GM23248 (cell line): ENCODE measurements around the gene POFUT2. TPM values are rescaled to one million over a fixed set of nuclear protein-coding genes. Genes with fewer than 3 reads are reported as not detected.
"Not testable (repeated sequence)": the region's sequence is repeated elsewhere in the genome, so short reads cannot be mapped to it uniquely, and the experiment has no call there.

Experiments
- DNase-seq: peaks from one replicate; pipeline ENCODE4 v3.0.0-alpha.2; 2015
- H2AFZ ChIP-seq: fragments of 200-600 bp; sonication (generic); 2 replicates; pipeline ENCODE4 v1.6.1; 2016; ENCODE audit warnings: antibody characterized with exemption
- H3F3A ChIP-seq: fragments of 200-600 bp; sonication (generic); 2 replicates; pipeline ENCODE4 v1.6.1; 2016; ENCODE audit warnings: mild to moderate bottlenecking, antibody characterized with exemption, mixed run types; ENCODE audit not compliant: insufficient read depth
- H3K27ac ChIP-seq: fragments of 200-600 bp; sonication (generic); 2 replicates; pipeline ENCODE4 v1.5.1; 2016; ENCODE audit warnings: mild to moderate bottlenecking
- H3K27me3 ChIP-seq: fragments of 200-600 bp; sonication (generic); replicated peaks from 2 replicates; pipeline ENCODE4 v1.6.1; 2016; ENCODE audit warnings: mild to moderate bottlenecking; ENCODE audit not compliant: insufficient read depth
- H3K36me3 ChIP-seq: fragments of 200-600 bp; sonication (generic); 2 replicates; pipeline ENCODE4 v1.6.1; 2016; ENCODE audit warnings: low read depth, mild to moderate bottlenecking
- H3K4me1 ChIP-seq: fragments of 200-600 bp; sonication (generic); 2 replicates; pipeline ENCODE4 v1.6.1; 2016; ENCODE audit warnings: mild to moderate bottlenecking; ENCODE audit not compliant: insufficient read depth
- H3K4me2 ChIP-seq: fragments of 200-600 bp; sonication (generic); one replicate; pipeline ENCODE4 v1.6.1; 2016; ENCODE audit warnings: mild to moderate bottlenecking; ENCODE audit not compliant: unreplicated experiment
- H3K4me3 ChIP-seq: fragments of 200-600 bp; sonication (generic); 2 replicates; pipeline ENCODE4 v1.5.1; 2016; ENCODE audit warnings: mild to moderate bottlenecking
- H3K79me2 ChIP-seq: fragments of 200-600 bp; sonication (generic); 2 replicates; pipeline ENCODE4 v1.6.1; 2016; ENCODE audit warnings: mild to moderate bottlenecking; ENCODE audit not compliant: insufficient read depth
- H3K9ac ChIP-seq: fragments of 200-600 bp; sonication (generic); 2 replicates; pipeline ENCODE4 v1.6.1; 2016; ENCODE audit warnings: mild to moderate bottlenecking
- H3K9me2 ChIP-seq: fragments of 200-600 bp; sonication (generic); 2 replicates; pipeline ENCODE4 v1.6.1; 2016; ENCODE audit warnings: mixed run types, mild to moderate bottlenecking, moderate library complexity; ENCODE audit not compliant: insufficient read depth
- H3K9me3 ChIP-seq: fragments of 200-600 bp; sonication (generic); one replicate; pipeline ENCODE4 v1.6.1; 2017; ENCODE audit warnings: low read depth
- H4K20me1 ChIP-seq: fragments of 200-600 bp; sonication (generic); 2 replicates; pipeline ENCODE4 v1.6.0; 2016; ENCODE audit not compliant: insufficient read depth
- EZH2 ChIP-seq: fragments of 200-600 bp; sonication (generic); IDR thresholded peaks from 2 replicates; pipeline ENCODE4 v1.6.1; 2018; ENCODE audit warnings: antibody characterized with exemption, mild to moderate bottlenecking; ENCODE audit not compliant: insufficient read depth, poor library complexity, severe bottlenecking
- EZH2phosphoT487 ChIP-seq: fragments of 200-600 bp; sonication (generic); IDR thresholded peaks from 2 replicates; pipeline ENCODE4 v1.6.1; 2018; ENCODE audit warnings: antibody characterized with exemption, moderate library complexity, mild to moderate bottlenecking, low read depth; ENCODE audit not compliant: insufficient read depth
- WGBS, 2 experiments: methylation state at CpG; one replicate each; pipeline ENCODE4 v1.1.6; 2015 to 2017; ENCODE audit warnings: low lambda C conversion rate in 2 of 2, low coverage in 1 of 2; ENCODE audit errors: missing lambda C conversion rate in 2 of 2; 5-methylcytosine and 5-hydroxymethylcytosine counted together
- in situ Hi-C: fragments of 300-500 bp; cut with MboI; formaldehyde crosslinking; loops from 2 replicates; pipeline ENCODE4 v1.15.0; 2020
- polyA plus RNA-seq: library from polyadenylated mRNA; unstranded; fragments of >200 nt; fragmentation: Nextera tagmentation; extraction: Ambion mirVana; gene quantifications from 2 replicates; pipeline ENCODE4 v1.2.1, GENCODE V29; 2016
- total RNA-seq: library from RNA; depleted of rRNA; stranded (reverse); fragments of >200 nt; shearing (Covaris generic); gene quantifications from 2 replicates; pipeline ENCODE4 v1.2.3, GENCODE V29; 2014

POFUT2 gene
- total and polyA plus RNA-seq, 2 experiments from 2014 or later = 30.1 to 48.2 TPM

GRCh38 chr21:45309069-45309986, 21.6 kb upstream of the POFUT2 start:
- H3K27ac ChIP-seq = no peak overlapping the region
- no peaks in the 10 kb centered on the region for H3F3A ChIP-seq
- peaks cover 6% of the 10 kb centered on the region for H3K4me1 ChIP-seq
- H3K4me3 ChIP-seq = no peak overlapping the region
- H4K20me1 ChIP-seq = no peaks in the 10 kb centered on the region
- 74% methylated on average over 27 of the region's 27 CpGs for WGBS, 2 experiments
- H3K36me3 ChIP-seq = no peaks in the 10 kb centered on the region
- no peak overlapping the region for H2AFZ ChIP-seq
- peak overlapping the region; percentile 39 for H3K4me2 ChIP-seq
- peak; percentile 67 for DNase-seq
- no peaks in the 10 kb centered on the region for H3K79me2 ChIP-seq
- H3K9me2 ChIP-seq = no peaks in the 10 kb centered on the region
- no peaks in the 10 kb centered on the region for H3K27me3 ChIP-seq
- no peaks in the 10 kb centered on the region for H3K9me3 ChIP-seq
- no peak for TF ChIP-seq EZH2
- H3K9ac ChIP-seq = peak overlapping the region; percentile 6; the same call in 1 of the 2 replicates
- in situ Hi-C loops = no loop called here

DNA sequence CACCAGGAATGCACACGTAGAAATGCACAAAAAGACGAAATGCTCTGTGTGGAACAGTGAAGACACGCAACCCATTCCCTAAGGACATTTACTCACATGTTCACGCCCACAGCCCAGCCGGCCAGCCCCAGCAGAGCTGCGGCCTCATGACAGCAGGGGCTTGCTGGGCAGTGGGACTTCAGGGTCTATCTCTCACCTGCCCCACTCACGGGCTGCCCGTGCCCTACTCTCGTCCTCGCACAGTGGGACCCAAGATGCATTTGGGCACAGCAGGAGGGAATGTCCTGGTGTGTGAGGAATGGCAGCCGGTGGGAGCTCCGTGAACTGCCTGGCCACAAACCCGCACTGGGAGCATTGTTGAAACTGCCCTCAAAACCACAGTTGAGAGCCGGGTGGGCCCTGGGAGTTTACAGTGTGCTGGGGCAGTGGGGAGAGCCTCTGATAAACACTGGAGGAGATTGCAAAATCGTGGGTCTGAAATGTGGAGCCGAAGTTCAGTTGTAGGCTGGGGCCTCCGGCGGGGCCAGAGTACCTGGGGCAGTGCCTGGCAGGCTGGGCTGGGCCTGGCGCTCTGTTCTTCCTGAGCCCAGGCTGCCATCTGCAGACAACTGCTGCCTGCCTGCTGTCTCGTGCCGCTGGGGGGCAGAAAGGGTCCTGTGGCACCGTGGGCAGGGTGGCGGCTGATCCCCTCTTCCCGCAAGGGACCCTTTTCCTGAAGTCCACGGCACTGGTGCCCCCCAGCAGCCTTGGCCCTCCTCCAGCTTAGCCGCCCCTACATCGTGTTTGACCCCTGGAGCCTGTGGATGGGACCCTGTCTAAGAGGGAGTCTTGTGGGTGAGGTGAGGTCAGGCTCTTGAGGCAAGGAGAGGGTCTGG, 20.7 kb upstream of the POFUT2 start:
- H4K20me1 ChIP-seq = no peaks in the 10 kb centered on the region
- H3K79me2 ChIP-seq = no peaks in the 10 kb centered on the region
- TF ChIP-seq EZH2 = no peak
- H3K4me1 ChIP-seq = peaks cover 6% of the 10 kb centered on the region
- no peak overlapping the region for H3K4me3 ChIP-seq
- H3F3A ChIP-seq = no peaks in the 10 kb centered on the region
- in situ Hi-C loops = no loop called here
- DNase-seq = no peak
- H2AFZ ChIP-seq = no peak overlapping the region
- no peaks in the 10 kb centered on the region for H3K27me3 ChIP-seq
- 82 to 85% methylated on average over 27 of the region's 27 CpGs for WGBS, 2 experiments
- H3K4me2 ChIP-seq = no peak overlapping the region
- H3K9me3 ChIP-seq = no peaks in the 10 kb centered on the region
- no peak overlapping the region for H3K27ac ChIP-seq
- no peaks in the 10 kb centered on the region for H3K36me3 ChIP-seq
- H3K9ac ChIP-seq = no peak overlapping the region
- H3K9me2 ChIP-seq = no peaks in the 10 kb centered on the region

GRCh38 chr21:45307597-45308158, 20.0 kb upstream of the POFUT2 start:
- H3K4me2 ChIP-seq, H3K4me3 ChIP-seq, H2AFZ ChIP-seq, H3K9me2 ChIP-seq, H3K36me3 ChIP-seq, H4K20me1 ChIP-seq, in situ Hi-C loops, H3K79me2 ChIP-seq, H3K27me3 ChIP-seq, H3F3A ChIP-seq, DNase-seq, H3K4me1 ChIP-seq, H3K27ac ChIP-seq, H3K9me3 ChIP-seq: not testable (repeated sequence)
- WGBS, 2 experiments = 80 to 88% methylated on average over 17 of the region's 17 CpGs
- peak overlapping the region; percentile 68 for H3K9ac ChIP-seq

GRCh38 chr21:45306832-45307571, 19.3 kb upstream of the POFUT2 start:
- Histone ChIP-seq H2AFZ (peak overlapping the region; percentile 65), H4K20me1 (no peaks in the 10 kb centered on the region), H3K27ac (no peak overlapping the region), H3K79me2 (no peaks in the 10 kb centered on the region), H3K4me3 (peak overlapping the region; percentile 39), H3K36me3 (no peaks in the 10 kb centered on the region), H3K9ac (peak overlapping the region; percentile 68), H3K9me3 (no peaks in the 10 kb centered on the region), H3K4me2 (peak overlapping the region; percentile 28), H3K9me2 (no peaks in the 10 kb centered on the region), H3K27me3 (no peaks in the 10 kb centered on the region), H3K4me1 (peaks cover 6% of the 10 kb centered on the region), H3F3A (no peaks in the 10 kb centered on the region)
- DNase-seq = peak; percentile 74
- TF ChIP-seq EZH2phosphoT487 (no peak), EZH2 (no peak)
- 50 to 51% methylated on average over 26 to 32 of the region's 33 CpGs for WGBS, 2 experiments
- in situ Hi-C loops = no loop called here
